GM18520 (cell line): ENCODE measurements around the gene NUP93.

Experiments used
- ATAC-seq: cut with Tn5 transposase; IDR thresholded peaks from one replicate; pipeline ENCODE4 v1.9.1; 2021; ENCODE audit not compliant: unreplicated experiment

Gene NUP93

DNA sequence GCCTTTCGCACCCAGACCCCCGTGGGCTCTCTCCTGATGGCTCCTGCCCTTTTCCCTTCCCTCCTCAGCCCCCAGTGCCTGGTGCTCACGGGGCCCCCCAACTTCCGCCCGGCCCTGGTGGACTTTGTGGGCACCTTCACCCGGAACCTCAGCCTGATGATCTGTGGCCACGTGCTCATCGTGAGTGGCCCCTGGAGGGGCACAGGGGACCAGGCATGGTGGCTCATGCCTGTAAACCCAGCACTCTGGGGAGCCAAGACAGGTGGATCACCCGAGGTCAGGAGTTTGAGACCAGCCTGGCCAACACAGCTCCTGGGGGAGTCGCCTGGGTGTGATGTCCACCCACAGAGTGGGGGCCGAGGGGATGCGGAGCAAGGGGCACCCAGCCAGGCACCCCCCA is 156.4 kb downstream of the NUP93 start:
- ATAC-seq: no peak

DNA sequence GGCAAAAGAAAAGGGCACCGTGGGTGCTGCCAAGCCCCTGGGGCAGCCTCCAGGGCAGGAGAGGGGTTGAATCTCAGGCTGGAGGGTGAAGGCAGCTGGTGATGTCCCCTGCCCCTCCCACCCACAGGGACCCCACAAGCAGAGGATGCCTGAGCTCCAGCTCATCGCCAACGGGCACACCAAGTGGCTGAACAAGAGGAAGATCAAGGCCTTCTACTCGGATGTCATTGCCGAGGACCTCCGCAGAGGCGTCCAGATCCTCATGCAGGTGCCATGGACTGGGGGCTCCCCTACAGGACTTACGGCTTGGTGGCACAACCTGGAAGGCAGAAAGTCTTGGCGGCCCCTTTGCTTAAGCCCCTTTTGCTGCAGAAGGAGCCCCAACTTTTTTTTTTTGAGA is 156.9 kb downstream of the NUP93 start:
- ATAC-seq: no peak

DNA sequence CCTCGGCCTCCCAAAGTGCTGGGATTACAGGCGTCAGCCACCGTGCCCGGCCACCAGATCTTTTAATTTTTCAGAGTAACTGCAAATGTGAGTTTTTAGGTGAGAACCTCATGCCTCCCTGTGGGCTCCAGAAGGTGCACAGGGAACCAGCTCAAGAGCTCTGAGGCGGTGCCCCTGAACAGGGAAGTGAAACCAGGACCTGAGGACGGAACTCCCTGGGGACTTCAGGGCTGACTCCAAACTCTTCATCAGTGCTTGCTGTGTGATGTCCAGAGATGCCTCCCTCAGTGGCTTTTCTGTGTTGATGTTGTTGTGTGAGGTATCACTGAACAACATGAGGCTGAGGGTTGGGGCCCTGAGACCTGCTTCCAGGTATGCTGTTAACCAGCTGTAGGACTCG is 158.9 kb downstream of the NUP93 start:
- no peak for ATAC-seq

DNA sequence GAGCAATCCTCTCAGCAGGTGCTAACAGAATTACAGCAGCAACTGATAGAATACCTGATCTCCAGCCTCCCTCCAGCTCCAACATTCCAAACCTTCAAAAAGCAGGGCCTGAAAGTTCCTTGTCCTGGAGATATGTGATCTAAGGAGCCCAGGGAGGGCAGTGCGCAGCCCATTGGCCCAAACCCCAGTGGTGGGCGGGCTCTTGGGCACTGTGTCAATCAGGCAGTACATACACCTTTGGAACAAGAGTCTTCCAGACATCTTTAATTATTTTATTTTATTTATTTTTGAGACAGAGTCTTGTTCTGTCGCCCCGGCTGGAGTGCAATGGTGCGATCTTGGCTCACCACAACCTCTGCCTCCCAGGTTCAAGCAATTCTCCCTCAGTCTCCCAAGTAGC is 159.3 kb downstream of the NUP93 start:
- no peak for ATAC-seq

DNA sequence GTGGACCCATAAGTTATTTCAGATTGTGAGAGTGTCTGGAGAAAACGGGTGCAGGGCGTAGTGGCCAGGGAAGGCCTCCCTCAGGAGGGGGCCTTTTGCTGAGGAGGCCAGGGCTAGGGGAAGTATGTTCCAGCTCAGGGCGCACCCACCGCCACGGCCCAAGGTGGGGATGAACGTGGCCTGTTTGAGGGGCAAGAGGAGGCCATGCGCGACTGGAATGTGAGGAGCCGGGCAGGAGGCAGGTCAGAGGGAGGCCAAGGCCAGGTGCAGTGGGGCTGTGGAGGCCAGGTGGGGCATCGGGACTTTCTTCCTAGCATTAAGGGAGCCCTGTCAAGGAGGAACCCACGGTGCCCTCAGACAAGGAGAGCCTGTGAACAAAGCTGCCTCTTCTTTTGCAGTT is 161.8 kb downstream of the NUP93 start:
- ATAC-seq: no peak

DNA sequence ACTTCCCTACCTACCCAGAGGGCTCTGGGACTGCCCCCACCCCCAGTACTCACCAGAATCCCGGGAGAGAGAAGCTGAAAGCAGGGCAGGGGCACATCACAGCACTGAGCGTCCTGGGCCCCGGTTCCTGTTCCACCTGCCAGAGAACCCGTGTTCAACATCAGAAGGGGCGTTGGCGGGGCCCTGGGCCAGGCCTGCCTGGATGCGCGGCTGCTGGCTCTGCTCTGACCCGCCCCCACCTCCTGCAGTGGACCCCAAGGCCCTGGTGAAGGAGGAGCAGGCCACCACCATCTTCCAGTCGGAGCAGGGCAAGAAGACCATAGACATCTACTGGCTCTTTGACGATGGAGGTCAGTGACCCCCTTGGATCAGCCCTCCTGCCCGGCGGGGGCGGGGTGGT is 162.8 kb downstream of the NUP93 start:
- no peak for ATAC-seq

DNA sequence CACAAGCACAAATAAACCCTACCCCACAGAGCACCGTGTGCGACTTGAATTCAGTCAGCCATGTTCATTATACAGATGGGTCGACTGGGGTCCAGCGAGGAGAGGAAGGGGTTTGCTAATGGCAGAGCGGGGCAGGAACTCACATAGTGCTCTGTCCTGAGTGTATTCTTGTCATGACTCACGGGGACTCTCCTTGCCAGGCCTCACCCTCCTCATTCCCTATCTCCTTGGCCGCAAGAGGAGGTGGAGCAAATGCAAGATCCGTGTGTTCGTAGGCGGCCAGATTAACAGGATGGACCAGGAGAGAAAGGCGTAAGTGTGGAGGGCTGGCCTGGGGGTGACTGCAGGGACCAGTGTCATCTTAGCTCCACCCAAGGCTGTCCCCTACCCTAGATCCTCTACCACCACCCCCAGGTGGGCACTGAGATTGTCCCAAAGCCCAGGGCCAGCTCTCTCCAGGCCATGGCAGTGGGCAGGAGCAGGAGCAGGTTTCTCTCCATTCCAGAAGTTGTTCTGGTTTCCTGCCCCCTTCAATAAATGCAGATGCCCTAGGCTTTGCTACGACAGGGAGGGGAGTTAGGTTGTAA is 164.5 kb downstream of the NUP93 start:
- no peak for ATAC-seq

DNA sequence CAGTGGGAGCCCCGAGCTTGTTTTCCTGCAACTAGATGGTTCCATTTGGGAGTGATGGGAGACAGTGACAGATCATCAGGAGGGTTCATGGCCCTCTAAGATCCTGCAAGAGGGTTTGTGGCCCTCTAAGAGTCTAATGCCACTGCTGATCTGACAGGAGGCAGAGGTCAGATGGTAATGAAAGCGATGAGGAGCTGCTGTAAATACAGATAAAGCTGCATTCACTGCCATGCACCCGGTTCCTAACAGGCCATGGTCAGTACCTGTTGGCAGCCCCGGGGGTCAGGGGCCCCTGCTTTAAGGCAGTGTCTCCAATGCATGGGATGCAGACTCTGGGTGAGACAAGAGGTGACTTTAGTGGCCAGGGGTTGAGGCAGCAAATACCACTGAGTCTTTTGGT is 165.9 kb downstream of the NUP93 start:
- ATAC-seq: no peak

DNA sequence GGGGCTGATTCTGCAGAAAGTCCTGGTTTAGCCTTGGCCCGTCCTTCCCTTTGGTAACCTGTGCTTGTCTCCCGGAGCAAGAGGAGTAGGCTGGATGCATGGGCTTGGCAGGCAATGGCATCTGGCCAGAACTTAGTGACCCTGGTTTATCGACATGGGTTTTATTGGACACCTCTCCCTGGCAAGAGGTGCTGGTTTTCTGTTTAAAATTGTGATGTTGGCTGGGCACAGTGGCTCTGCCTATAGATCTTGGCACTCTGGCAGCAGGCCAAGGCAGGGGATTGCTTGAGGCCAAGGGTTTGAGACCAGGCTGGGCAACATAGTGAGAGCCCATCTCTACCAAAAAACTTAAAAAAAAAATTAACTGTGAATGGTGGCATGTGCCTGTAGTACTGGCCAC is 166.3 kb downstream of the NUP93 start:
- ATAC-seq: no peak

DNA sequence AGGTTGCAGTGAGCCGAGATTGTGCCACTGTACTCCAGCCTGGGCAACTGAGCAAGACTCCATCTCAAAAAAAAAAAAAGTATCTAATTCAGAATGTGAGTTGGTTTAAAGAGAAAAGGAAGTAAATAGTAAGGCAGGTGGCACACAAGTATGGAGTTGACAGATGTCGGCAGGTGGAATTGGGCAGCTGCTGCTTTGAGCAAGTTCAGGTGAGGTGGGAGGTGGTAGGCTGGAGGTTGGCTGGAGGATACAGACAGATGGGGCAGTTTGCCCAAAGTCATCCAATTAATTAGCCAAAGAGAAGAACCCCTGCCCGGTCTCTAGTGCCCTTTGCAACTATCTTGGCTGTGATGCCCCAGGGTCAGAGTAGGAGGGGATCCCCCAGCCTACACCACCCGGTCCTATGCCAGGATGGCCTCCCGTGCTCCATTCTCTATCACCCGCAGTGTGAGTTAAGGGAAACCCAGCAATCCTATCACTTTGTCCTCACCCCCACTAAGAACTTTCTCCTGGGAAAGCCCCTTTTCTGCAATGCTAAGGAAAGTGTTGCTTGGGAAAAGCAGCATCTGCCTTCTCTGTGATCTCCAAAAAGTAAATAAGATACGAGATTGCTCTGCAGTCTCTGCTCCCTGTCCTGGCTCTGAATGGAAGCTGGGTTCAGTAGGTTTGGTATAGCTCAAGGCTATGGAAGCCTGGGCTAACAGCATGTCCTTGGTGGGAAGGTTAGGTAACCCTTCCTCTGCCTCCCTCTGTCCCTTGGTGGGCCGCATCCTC is 167.3 kb downstream of the NUP93 start:
- ATAC-seq: no peak

DNA sequence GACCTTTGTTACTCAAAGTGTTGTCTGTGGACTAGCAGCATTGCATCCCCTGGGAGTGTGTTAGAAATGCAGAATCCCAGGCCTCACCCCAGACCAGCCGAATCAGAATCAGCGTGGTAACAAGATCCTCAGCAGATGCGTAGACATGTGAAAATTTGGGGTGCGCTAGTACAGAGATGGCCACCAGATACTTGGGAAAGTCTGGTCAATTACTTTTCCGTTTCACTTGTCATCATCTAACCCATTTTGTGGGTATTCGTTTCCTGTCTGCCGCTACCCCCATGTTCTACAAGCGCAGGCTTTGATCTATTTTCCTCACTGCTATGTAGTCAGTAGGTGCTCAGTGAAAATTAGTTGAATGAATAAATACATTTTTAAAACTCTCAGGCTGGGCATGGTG is 168.9 kb downstream of the NUP93 start:
- no peak for ATAC-seq
